Stimulated activated CD4-positive, alpha-beta T cell treated with anti-CD3 and anti-CD28 coated beads, Interleukin-2, amount 100 ng/mL, for 24 hours (primary cell): ENCODE results near the gene MICAL3.
"Not testable (repeated sequence)": the region's sequence is repeated elsewhere in the genome, so short reads cannot be mapped to it uniquely, and the experiment has no call there.

Experiments
- DNase-seq, 2 donors: peaks; one replicate each; pipeline ENCODE4 v3.0.0-alpha.2; 2020

The MICAL3 gene

GRCh38 chr22:17876878-17877855 lies 147.2 kb downstream of the MICAL3 start:
- DNase-seq, result not testable (repeated sequence)

- no peak for DNase-seq
Measured at GRCh38 chr22:17876306-17876831, 148.0 kb downstream of the MICAL3 start.

- DNase-seq, result no peak
Measured at GRCh38 chr22:17875631-17876030, 148.7 kb downstream of the MICAL3 start.

GRCh38 chr22:17875156-17875555 lies 149.2 kb downstream of the MICAL3 start:
- DNase-seq, result no peak

GRCh38 chr22:17874231-17874905 lies 150.0 kb downstream of the MICAL3 start:
- DNase-seq, result no peak

GRCh38 chr22:17873804-17874203 lies 150.6 kb downstream of the MICAL3 start:
- no peak for DNase-seq

- DNase-seq, result no peak
Measured at GRCh38 chr22:17873116-17873515, 151.2 kb downstream of the MICAL3 start.

- DNase-seq, result no peak
Measured at GRCh38 chr22:17872471-17872870, 151.9 kb downstream of the MICAL3 start.

GRCh38 chr22:17871726-17872458 lies 152.5 kb downstream of the MICAL3 start:
- DNase-seq, result no peak

- no peak for DNase-seq
Measured at GRCh38 chr22:17870407-17870806, 154.0 kb downstream of the MICAL3 start.

GRCh38 chr22:17869285-17870096 lies 154.9 kb downstream of the MICAL3 start:
- no peak for DNase-seq

GRCh38 chr22:17868771-17869170 lies 155.6 kb downstream of the MICAL3 start:
- no peak for DNase-seq

GRCh38 chr22:17867160-17867785 lies 157.1 kb downstream of the MICAL3 start:
- no peak for DNase-seq

- no peak for DNase-seq
Measured at GRCh38 chr22:17866621-17867020, 157.7 kb downstream of the MICAL3 start.

GRCh38 chr22:17866127-17866526 lies 158.2 kb downstream of the MICAL3 start:
- no peak for DNase-seq

GRCh38 chr22:17865183-17866055 lies 158.9 kb downstream of the MICAL3 start:
- DNase-seq, result no peak

GRCh38 chr22:17864398-17865182 lies 159.8 kb downstream of the MICAL3 start:
- DNase-seq, result no peak

GRCh38 chr22:17862646-17863181 lies 161.6 kb downstream of the MICAL3 start:
- no peak for DNase-seq

GRCh38 chr22:17861909-17862308 lies 162.5 kb downstream of the MICAL3 start:
- no peak for DNase-seq
